ENCODE results near the gene DDB1.

The DDB1 gene

GRCh38 chr11:61332797-61333549 is at the start of gene DDB1, which contains the start of gene TKFC:
Gene DDB1 (minus strand): TSS chr11:61333105. CDS start chr11:61332968, 137 bp downstream.
Gene TKFC (plus strand): TSS chr11:61333228. CDS start chr11:61334729, 1,501 bp downstream.
- DNase-seq = peak; percentile 95 to 96

DNA sequence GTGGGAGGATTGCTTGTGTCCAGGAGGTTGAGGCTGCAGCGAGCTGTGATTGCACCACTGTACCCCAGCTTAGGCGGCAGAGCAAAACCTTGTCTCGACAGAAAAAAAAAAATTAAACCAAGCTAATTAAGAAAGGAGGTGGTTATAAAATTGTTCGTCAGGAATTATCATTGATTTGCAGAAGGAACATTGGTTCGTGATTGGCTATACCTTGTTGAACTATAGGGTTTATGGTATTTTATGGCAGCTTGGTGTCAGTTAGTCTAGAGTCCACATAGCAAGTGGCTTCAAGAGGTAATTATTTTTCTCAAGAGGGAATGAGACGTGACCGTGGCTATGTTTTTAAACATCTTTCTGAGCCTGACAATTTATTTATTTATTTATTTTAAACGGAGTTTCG is 48.0 kb upstream of the DDB1 start:
- DNase-seq = no peak

DNA sequence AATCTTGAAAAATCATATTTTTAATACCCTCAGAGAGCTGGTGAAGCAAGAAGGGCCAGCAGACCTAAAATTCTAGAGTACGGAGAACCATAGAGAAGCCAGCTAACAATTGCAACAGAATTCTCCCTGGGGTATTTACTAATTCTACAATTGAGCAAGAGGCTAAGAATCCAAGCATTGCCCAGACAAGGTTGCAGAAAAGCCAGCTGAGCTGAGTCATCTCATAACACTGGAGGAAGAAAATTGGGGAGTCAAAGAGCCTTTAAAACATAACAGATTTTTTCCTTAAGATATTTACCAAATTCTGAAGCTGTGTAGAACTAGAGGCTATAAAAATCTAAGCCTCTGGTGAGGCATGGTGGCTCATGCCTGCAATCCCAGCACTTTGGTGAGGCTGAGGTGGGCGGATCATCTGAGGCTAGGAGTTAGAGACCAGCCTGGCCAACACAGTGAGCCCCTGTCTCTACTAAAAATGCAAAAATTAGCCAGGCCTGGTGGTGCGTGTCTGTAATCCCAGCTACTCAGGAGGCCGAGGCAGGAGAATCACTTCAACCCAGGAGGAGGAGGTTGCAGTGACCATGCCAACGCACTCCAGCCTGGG is 45.9 kb upstream of the DDB1 start:
- no peak for DNase-seq

GRCh38 chr11:61377461-61378160 is 44.7 kb upstream of the DDB1 start:
- no peak for DNase-seq

DNA sequence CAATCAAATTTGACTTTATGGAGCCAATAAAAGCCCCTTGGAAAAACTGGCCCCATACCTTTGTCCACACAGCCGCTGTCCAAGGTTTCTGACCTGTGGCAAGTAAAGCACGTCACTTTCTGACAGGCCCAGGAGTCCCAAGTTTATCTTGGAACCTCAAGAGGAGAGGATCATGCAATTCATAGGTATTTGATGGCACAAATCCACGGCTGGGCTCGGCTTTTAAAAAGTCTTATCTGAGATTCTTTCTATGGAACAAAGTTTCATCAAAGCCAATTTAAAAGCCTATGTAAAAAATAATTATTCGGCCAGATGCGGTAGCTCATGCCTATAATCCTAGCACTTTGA is 42.8 kb upstream of the DDB1 start:
- DNase-seq = no peak

GRCh38 chr11:61372659-61373420 is 39.9 kb upstream of the DDB1 start:
- no peak for DNase-seq

DNA sequence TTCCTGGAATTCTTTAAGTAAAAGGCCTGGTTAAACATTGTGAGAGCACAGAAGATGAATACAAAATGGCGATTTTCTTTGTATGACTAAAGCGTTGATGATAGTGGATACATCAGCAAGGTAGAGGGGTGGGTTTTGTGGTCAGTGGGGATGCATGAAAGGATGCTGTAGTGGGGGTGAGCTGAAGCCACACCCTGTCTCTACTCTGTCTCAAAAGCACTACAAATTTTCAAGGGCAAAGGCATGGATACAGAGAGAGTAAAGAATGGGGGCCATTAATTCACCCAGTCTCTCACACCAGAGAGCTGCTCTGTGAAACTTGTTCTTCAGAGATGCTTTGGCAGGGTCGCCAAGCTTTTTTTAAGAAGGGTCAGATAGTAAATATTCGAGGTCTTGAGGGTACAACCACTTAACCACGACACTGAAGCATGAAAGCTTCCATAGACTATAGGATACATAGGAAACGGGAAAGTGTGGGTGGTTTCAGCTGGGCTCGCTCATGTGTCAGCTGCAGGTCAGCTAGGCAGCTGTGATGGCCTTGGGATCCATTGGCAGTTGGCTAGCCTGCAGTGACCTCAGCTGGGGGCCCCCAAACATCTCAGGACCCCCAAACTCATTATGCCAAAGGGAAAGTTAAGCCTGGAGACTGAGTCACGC is 37.6 kb upstream of the DDB1 start:
- no peak for DNase-seq

- no peak for DNase-seq
These were observed 36.8 kb upstream of the DDB1 start for GRCh38 chr11:61369372-61370348.

DNA sequence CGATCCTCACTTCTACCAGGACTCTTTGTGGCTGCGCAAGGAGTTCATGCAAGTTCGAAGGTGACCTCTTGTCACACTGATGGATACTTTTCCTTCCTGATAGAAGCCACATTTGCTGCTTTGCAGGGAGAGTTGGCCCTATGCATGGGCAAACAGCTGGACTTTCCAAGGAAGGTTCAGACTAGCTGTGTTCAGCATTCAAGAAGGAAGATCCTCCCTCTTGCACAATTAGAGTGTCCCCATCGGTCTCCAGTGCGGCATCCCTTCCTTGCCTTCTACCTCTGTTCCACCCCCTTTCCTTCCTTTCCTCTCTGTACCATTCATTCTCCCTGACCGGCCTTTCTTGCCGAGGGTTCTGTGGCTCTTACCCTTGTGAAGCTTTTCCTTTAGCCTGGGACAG is 35.7 kb upstream of the DDB1 start:
- DNase-seq = no peak

DNA sequence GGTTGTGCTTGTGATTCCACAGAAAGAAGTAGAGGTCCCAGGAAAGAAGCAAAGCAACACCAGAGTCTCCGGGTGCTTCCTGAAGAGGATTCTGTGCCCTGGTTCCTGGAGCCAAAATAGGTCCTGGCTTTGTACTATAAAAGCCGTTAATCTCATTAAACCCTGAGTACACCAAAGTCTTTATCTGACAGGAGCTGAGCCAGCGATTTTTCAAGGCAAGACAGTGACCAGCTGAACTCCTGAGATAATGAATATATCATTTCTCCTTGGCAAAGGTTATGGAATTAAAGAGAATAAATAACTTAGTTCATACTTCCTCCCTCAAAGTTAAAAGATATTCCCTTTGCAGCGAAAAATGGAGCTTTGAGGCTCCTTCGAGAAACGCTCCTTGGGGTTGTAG is 34.5 kb upstream of the DDB1 start:
- DNase-seq = no peak

DNA sequence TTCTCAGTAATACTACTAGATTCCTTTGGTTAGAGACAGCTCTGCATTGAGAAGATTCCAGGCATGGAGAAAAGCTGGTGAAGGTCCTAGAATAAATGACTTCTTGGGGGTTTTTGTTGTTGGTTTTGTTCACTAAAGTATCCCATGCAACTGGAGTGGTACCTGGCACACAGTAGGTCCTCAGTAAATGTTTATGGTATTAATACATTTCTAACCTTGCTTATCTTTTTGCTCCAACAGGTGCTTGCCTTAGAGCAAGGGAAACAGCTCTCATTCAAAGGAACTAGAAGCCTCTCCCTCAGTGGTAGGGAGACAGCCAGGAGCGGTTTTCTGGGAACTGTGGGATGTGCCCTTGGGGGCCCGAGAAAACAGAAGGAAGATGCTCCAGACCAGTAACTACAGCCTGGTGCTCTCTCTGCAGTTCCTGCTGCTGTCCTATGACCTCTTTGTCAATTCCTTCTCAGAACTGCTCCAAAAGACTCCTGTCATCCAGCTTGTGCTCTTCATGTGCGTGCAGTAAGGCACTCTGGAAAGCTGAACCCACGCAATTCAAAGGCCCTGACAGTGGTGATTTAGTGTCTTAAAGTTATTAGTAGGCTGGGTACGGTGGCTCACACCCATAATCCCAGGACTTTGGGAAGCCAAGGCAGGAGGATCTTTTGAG is 31.2 kb upstream of the DDB1 start:
- no peak for DNase-seq

DNA sequence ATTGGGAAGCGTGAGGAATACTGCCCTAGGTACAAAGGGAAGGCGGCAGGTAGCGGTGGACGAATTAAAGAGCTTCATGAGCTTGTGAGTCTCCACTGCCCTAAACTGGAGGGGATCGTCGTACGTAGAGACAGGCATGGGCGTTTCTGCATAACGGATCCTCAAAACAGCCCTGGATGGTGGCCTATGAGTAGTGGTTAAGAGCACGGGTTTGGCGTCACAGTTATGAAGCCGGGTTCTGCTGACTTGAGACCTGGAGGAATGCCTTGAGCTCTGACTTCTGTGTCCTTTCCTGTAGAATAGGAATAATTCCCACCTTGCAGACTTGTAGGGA is 29.6 kb upstream of the DDB1 start:
- DNase-seq = peak; percentile 10 to 22

DNA sequence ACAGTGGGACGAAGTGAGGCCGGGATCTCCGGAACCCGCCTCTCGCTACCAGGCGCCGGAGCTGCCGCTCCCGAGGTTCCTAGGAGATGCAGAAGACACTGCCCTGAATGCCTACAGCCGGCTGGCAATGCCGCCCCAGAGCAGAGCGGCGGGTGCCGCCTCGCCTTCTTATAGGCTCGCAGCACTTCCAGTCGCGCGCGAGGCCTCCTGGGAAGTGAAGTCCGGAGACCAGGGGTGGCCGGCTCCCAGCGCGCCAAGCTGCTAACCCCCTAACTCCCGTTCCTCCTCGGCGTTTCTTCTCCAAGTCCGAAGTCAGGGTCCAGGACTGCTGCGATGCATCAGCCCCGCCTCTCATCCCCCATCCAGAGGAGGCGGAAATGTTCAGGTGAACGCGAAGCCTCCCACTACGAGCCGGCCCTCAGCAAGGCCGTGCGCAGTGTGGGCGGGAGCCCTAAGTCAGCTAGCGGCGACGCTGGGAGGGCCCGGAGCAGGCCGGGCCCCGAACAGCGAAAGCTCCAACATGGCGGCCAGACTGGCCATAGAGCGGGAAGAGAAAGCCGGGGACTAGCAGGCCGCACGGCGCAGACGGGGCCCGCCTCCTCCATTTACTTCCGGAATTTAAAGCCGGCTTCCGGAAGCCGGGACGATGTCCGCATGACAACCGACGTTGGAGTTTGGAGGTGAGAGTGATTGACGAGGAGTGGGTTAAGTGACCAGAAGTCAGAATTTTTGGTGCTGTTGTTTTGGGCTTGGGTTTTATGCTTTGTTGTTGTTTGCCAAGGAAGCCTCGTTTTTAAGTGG is 29.0 kb upstream of the DDB1 start, which contains the start of the genes CYB561A3 and TMEM138:
Gene CYB561A3, minus strand, starts transcription at position 142 of the 801 bp plus-strand sequence. CDS start 5,169 bp downstream, outside the sequence.
Gene TMEM138, plus strand, starts transcription at position 634 of the 801 bp plus-strand sequence. CDS start 2,017 bp downstream, outside the sequence.
- peak; percentile 80 to 84 for DNase-seq

GRCh38 chr11:61361237-61361740 is 28.4 kb upstream of the DDB1 start:
- DNase-seq = no peak

- DNase-seq = no peak
These were observed 26.6 kb upstream of the DDB1 start for GRCh38 chr11:61359516-61359915.

DNA sequence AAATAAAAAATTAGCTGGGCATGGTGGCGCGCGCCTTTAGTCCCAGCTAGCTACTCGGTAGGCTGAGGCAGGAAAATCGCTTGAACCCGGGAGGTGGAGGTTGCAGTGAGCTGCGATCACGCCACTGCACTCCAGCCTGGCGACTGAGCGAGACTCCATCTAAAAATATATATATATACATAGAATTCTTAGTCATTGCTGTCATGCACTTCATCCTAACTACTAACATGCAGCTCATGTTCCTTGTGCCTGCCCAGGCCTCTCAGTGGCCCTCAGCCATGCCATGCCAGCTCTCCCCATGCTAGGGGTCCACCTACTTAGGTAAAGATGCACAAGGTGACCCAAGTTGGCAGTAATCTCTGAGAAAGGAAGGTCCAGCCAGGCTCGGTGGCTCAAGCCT is 25.7 kb upstream of the DDB1 start:
- no peak for DNase-seq

DNA sequence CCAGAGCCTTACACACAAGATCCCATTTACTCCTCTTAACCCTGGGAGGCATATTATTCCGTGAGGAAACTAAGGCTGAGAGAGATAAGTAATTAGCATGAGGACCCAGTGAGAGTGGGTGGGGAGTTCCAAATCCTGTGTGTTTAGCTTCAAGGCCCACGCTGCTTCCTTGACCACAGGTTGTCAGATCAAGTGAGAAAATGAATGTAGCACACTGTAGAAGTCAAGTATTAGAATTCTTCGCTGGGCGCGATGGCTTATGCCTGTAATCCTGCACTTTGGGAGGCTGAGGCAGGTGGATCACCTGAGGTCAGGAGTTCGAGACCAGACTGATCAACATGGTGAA is 25.0 kb upstream of the DDB1 start:
- DNase-seq = no peak

- DNase-seq = no peak
These were observed 24.5 kb upstream of the DDB1 start for GRCh38 chr11:61357233-61357893.

- no peak for DNase-seq
These were observed 23.8 kb upstream of the DDB1 start for GRCh38 chr11:61356706-61357105.
